IMR-90 (cell line): ENCODE results near the gene SSTR1. TPM values are rescaled to one million over a fixed set of nuclear protein-coding genes. Genes with fewer than 3 reads are reported as not detected.

Experiments
- ATAC-seq: fragments of 200-7000 bp; cut with Tn5 transposase; 2 replicates; pipeline ENCODE4 v1.9.1; 2020; ENCODE audit warnings: low read depth, mild to moderate bottlenecking, moderate library complexity
- BruUV-seq: library from RNA; stranded (reverse); fragments of 400-500 nt; replicated peaks from 2 replicates; lab custom pipeline; 2021; lab: Mats Ljungman, UMichigan
- CTCF ChIA-PET: fragments of 300-600 bp; formaldehyde crosslinking; extraction: SDS; loops from one replicate; lab custom pipeline; 2021; ENCODE audit warnings: antibody characterized with exemption; lab: Yijun Ruan, JAX
- POLR2A ChIA-PET: fragments of 300-600 bp; sonication (Branson Sonifier 250); formaldehyde crosslinking; loops from one replicate; lab custom pipeline; 2022; ENCODE audit warnings: antibody characterized with exemption; ENCODE audit not compliant: unreplicated experiment; lab: Charles Lee
- DNase-seq: peaks from one replicate; pipeline ENCODE4 v3.0.0; 2013
- H2AFZ ChIP-seq: replicated peaks from 2 replicates; pipeline ENCODE3; 2013; ENCODE audit warnings: low read length, mild to moderate bottlenecking; ENCODE audit not compliant: poor library complexity
- H2AK5ac ChIP-seq: 2 replicates; pipeline ENCODE4 v1.6.1; 2013; ENCODE audit warnings: low read depth, low read length, inconsistent platforms
- H2AK9ac ChIP-seq: replicated peaks from 2 replicates; pipeline ENCODE3; 2013; ENCODE audit warnings: mild to moderate bottlenecking, low read depth, low read length, moderate library complexity; ENCODE audit not compliant: poor library complexity
- H2BK120ac ChIP-seq: 2 replicates; pipeline ENCODE4 v1.6.1; 2013; ENCODE audit warnings: low read depth, low read length, inconsistent platforms
- H2BK15ac ChIP-seq: 3 replicates; pipeline ENCODE4 v1.6.1; 2013; ENCODE audit warnings: low read depth, low read length, inconsistent platforms
- H2BK20ac ChIP-seq: 2 replicates; pipeline ENCODE4 v1.6.1; 2013; ENCODE audit warnings: low read depth, mild to moderate bottlenecking, inconsistent platforms, low read length, moderate library complexity
- H2BK5ac ChIP-seq: 2 replicates; pipeline ENCODE4 v1.6.1; 2013; ENCODE audit warnings: mild to moderate bottlenecking, low read depth, low read length, inconsistent platforms; ENCODE audit not compliant: poor library complexity, severe bottlenecking
- H3K14ac ChIP-seq: replicated peaks from 2 replicates; pipeline ENCODE4 v1.6.1; 2013; ENCODE audit warnings: low read depth, low read length, inconsistent platforms
- H3K18ac ChIP-seq: 2 replicates; pipeline ENCODE4 v1.6.1; 2013; ENCODE audit warnings: low read depth, low read length, control low read depth
- H3K23ac ChIP-seq: 2 replicates; pipeline ENCODE4 v1.6.1; 2013; ENCODE audit warnings: low read depth, low read length, inconsistent platforms
- H3K27ac ChIP-seq: 2 replicates; pipeline ENCODE4 v1.5.1; 2013; ENCODE audit warnings: mild to moderate bottlenecking, control low read depth, low read length; ENCODE audit not compliant: insufficient read depth
- H3K27me3 ChIP-seq: 2 replicates; pipeline ENCODE4 v1.6.1; 2013; ENCODE audit warnings: low read length; ENCODE audit not compliant: control insufficient read depth, insufficient read depth
- H3K36me3 ChIP-seq: 2 replicates; pipeline ENCODE4 v1.6.1; 2013; ENCODE audit warnings: low read length, mixed read lengths; ENCODE audit not compliant: control insufficient read depth, insufficient read depth
- H3K4ac ChIP-seq: 2 replicates; pipeline ENCODE4 v1.6.1; 2013; ENCODE audit warnings: low read depth, low read length, inconsistent platforms
- H3K4me1 ChIP-seq: 2 replicates; pipeline ENCODE4 v1.6.1; 2013; ENCODE audit warnings: low read length, mixed read lengths; ENCODE audit not compliant: control insufficient read depth, insufficient read depth
- H3K4me2 ChIP-seq: 2 replicates; pipeline ENCODE4 v1.6.1; 2013; ENCODE audit warnings: low read depth, mild to moderate bottlenecking, control low read depth, low read length, moderate library complexity
- H3K4me3 ChIP-seq: 2 replicates; pipeline ENCODE4 v1.5.1; 2013; ENCODE audit warnings: low read depth, mild to moderate bottlenecking, control low read depth, low read length, moderate library complexity; ENCODE audit not compliant: insufficient read depth
- H3K56ac ChIP-seq: 2 replicates; pipeline ENCODE4 v1.6.1; 2013; ENCODE audit warnings: low read length, inconsistent platforms; ENCODE audit not compliant: insufficient read depth; ENCODE audit errors: extremely low read depth
- H3K79me1 ChIP-seq, 2 experiments: 2 replicates each; pipeline ENCODE4 v1.6.1; 2013; ENCODE audit warnings: low read length in 2 of 2, inconsistent platforms in 1 of 2, low read depth in 1 of 2
- H3K9ac ChIP-seq: 2 replicates; pipeline ENCODE4 v1.6.1; 2013; ENCODE audit warnings: low read depth, low read length, control low read depth
- H3K9me1 ChIP-seq: 2 replicates; pipeline ENCODE4 v1.6.1; 2013; ENCODE audit warnings: low read length, inconsistent platforms; ENCODE audit not compliant: insufficient read depth
- H3K9me3 ChIP-seq: 2 replicates; pipeline ENCODE4 v1.6.1; 2013; ENCODE audit warnings: low read length; ENCODE audit not compliant: control insufficient read depth, insufficient read depth
- H4K20me1 ChIP-seq: 2 replicates; pipeline ENCODE4 v1.6.1; 2013; ENCODE audit warnings: low read length, inconsistent platforms; ENCODE audit not compliant: insufficient read depth
- H4K5ac ChIP-seq: 2 replicates; pipeline ENCODE4 v1.6.1; 2013; ENCODE audit warnings: mild to moderate bottlenecking, low read depth, low read length, control low read depth
- H4K8ac ChIP-seq, 2 experiments: 2 replicates each; pipeline ENCODE4 v1.6.1; 2013; ENCODE audit warnings: low read depth in 2 of 2, low read length in 2 of 2, control low read depth in 1 of 2, inconsistent platforms in 1 of 2
- H4K91ac ChIP-seq: 2 replicates; pipeline ENCODE4 v1.6.1; 2013; ENCODE audit warnings: low read depth, low read length, inconsistent platforms; ENCODE audit not compliant: insufficient read depth
- MAFK ChIP-seq: IDR thresholded peaks from 2 replicates; pipeline ENCODE4 v1.6.1; 2012; ENCODE audit warnings: low read depth, low read length, improper control_type of control experiment
- MAZ ChIP-seq: IDR thresholded peaks from 2 replicates; pipeline ENCODE4 v1.6.1; 2012; ENCODE audit warnings: low read depth, mild to moderate bottlenecking, low read length, improper control_type of control experiment, moderate library complexity, borderline replicate concordance
- NFE2L2 ChIP-seq: fragments of 150-350 bp; IDR thresholded peaks from 2 replicates; pipeline ENCODE4 v1.6.1; 2016; ENCODE audit warnings: low read depth, mild to moderate bottlenecking, low read length
- RAD21 ChIP-seq: IDR thresholded peaks from 2 replicates; pipeline ENCODE4 v1.6.1; 2012; ENCODE audit warnings: low read length, improper control_type of control experiment
- WGBS, 2 experiments: methylation state at CpG; one replicate each; pipeline versions ENCODE4 v1.1.5 to v1.1.7; 2013; ENCODE audit warnings: missing lambda C conversion rate in 2 of 2; ENCODE audit not compliant: insufficient read length in 1 of 2; ENCODE audit errors: extremely low coverage in 2 of 2; 5-methylcytosine and 5-hydroxymethylcytosine counted together
- dilution Hi-C: fragments of 300-500 bp; cut with HindIII; formaldehyde crosslinking; loops from one replicate; pipeline ENCODE4 v1.14.3; 2018; ENCODE audit warnings: low sequenced_read_pairs; ENCODE audit not compliant: unreplicated experiment
- in situ Hi-C: fragments of 300-500 bp; cut with MboI; formaldehyde crosslinking; loops from 3 replicates; pipeline ENCODE4 v1.14.3; 2019; ENCODE audit warnings: low sequenced_read_pairs, inconsistent platforms, mixed read lengths
- intact Hi-C: fragments of 100-400 bp; cut with micrococcal nuclease; formaldehyde crosslinking; loops from 2 replicates; pipeline ENCODE4 v1.10.0; 2022
- polyA plus RNA-seq, 3 experiments: library from polyadenylated mRNA; depleted of rRNA; stranded (reverse); fragments of >200 nt; gene quantifications; 2 replicates each; pipeline ENCODE4 v1.2.3, GENCODE V29; 2012; ENCODE audit warnings: low replicate concordance in 1 of 3
- total RNA-seq: library from RNA; depleted of rRNA; stranded (reverse); fragments of >200 nt; gene quantifications from 2 replicates; pipeline ENCODE4 v1.2.3, GENCODE V29; 2012

Gene SSTR1
- total and polyA plus RNA-seq, 2 of the 4 experiments (the other 2 are of a cell fraction), result 1.1 to 5.5 TPM

GRCh38 chr14:38225946-38226345 is 18.2 kb downstream of the SSTR1 start:
- CTCF ChIA-PET, result no interaction called here
- intact Hi-C loops, result no loop called here

More at GRCh38 chr14:38225946-38226345, 18.2 kb downstream of the SSTR1 start:
- Histone ChIP-seq H3K9me3 (no peaks in the 10 kb centered on the region), H3K18ac (no peak overlapping the region), H3K56ac (no peak overlapping the region), H3K4ac (no peak overlapping the region), H2AK9ac (no peak overlapping the region), H3K4me3 (no peak overlapping the region), H3K14ac (no peak overlapping the region), H2BK5ac (no peak overlapping the region), H4K8ac (no peak overlapping the region), H3K9ac (no peak overlapping the region), H4K5ac (no peak overlapping the region), H2BK20ac (no peak overlapping the region), H2BK120ac (no peak overlapping the region), H4K20me1 (no peaks in the 10 kb centered on the region), H3K4me2 (no peak overlapping the region), H3K9me1 (no peaks in the 10 kb centered on the region), H3K36me3 (no peaks in the 10 kb centered on the region), H3K23ac (no peak overlapping the region), H3K27me3 (no peaks in the 10 kb centered on the region), H4K91ac (no peak overlapping the region), H2AK5ac (no peak overlapping the region), H2BK15ac (no peak overlapping the region), H2AFZ (no peak overlapping the region), H3K27ac (no peak overlapping the region), H3K4me1 (no peaks in the 10 kb centered on the region), H3K79me1 (no peaks in the 10 kb centered on the region)
- DNase-seq (no peak), ATAC-seq (no peak)
- in situ Hi-C loops (no loop called here), dilution Hi-C loops (no loop called here)
- TF ChIP-seq RAD21 (no peak), MAZ (no peak), MAFK (peak; percentile 62; the same call in 1 of the 2 replicates), NFE2L2 (no peak)
- POLR2A ChIA-PET, result no interaction called here
- no TSS peak for BruUV-seq
- WGBS, 2 experiments, result 83% methylated on average over 1 of the region's 2 CpGs; no CpG with 5 or more reads in 1 of the 2 experiments
